H1 (cell line): ENCODE data around the gene MLKL. TPM values are rescaled to one million over a fixed set of nuclear protein-coding genes. Genes with fewer than 3 reads are reported as not detected.

Source experiments
- CTCF ChIA-PET: fragments of 300-600 bp; sonication (Branson Sonifier 250); formaldehyde crosslinking; loops from one replicate; lab custom pipeline; 2021; ENCODE audit not compliant: partially characterized antibody; lab: Charles Lee
- POLR2A ChIA-PET: fragments of 300-600 bp; sonication (Branson Sonifier 250); formaldehyde crosslinking; loops from one replicate; lab custom pipeline; 2021; ENCODE audit warnings: inconsistent platforms; ENCODE audit not compliant: partially characterized antibody; lab: Charles Lee
- DNase-seq, 2 experiments: peaks; one replicate each; pipeline versions ENCODE4 v3.0.0 to v3.0.0-alpha.2; 2010 to 2022; ENCODE audit warnings: low spot score in 2 of 2, low read depth in 1 of 2, mixed read lengths in 1 of 2
- FAIRE-seq: peaks from 2 replicates; lab custom pipeline; 2011; peaks lifted over from hg19 to GRCh38; lab: Jason Lieb, UNC
- H2AFZ ChIP-seq: 2 replicates; pipeline ENCODE4 v1.8.1; 2012; ENCODE audit warnings: low read length, inconsistent platforms
- H2AK5ac ChIP-seq: 2 replicates; pipeline ENCODE4 v1.6.1; 2013; ENCODE audit warnings: low read depth, low read length
- H2BK120ac ChIP-seq: replicated peaks from 2 replicates; pipeline ENCODE3; 2013; ENCODE audit warnings: low read depth, low read length, inconsistent platforms
- H2BK12ac ChIP-seq: 2 replicates; pipeline ENCODE4 v1.6.1; 2013; ENCODE audit warnings: low read depth, low read length
- H2BK15ac ChIP-seq: 2 replicates; pipeline ENCODE4 v1.6.1; 2013; ENCODE audit warnings: low read length
- H2BK20ac ChIP-seq: 2 replicates; pipeline ENCODE4 v1.6.1; 2013; ENCODE audit warnings: low read length
- H2BK5ac ChIP-seq: 2 replicates; pipeline ENCODE4 v1.6.1; 2013; ENCODE audit warnings: low read depth, low read length
- H3K14ac ChIP-seq: 2 replicates; pipeline ENCODE4 v1.6.1; 2013; ENCODE audit warnings: inconsistent platforms; ENCODE audit not compliant: insufficient read length
- H3K18ac ChIP-seq: 2 replicates; pipeline ENCODE4 v1.6.1; 2013; ENCODE audit warnings: low read length; ENCODE audit errors: extremely low read depth
- H3K23ac ChIP-seq: 2 replicates; pipeline ENCODE4 v1.6.1; 2013; ENCODE audit warnings: inconsistent platforms; ENCODE audit not compliant: insufficient read length
- H3K23me2 ChIP-seq: 2 replicates; pipeline ENCODE4 v1.6.1; 2013; ENCODE audit warnings: low read depth, low read length
- H3K27ac ChIP-seq: 2 replicates; pipeline ENCODE4 v1.6.1; 2011; ENCODE audit warnings: low read depth, low read length, inconsistent platforms
- H3K27me3 ChIP-seq, 4 experiments: replicated peaks in 1 of 4; 1 replicate in 1 of 4; 2 replicates in 3 of 4; pipeline versions ENCODE4 v1.6.1 to v1.8.1; 2011 to 2013; ENCODE audit warnings: low read length in 3 of 4, mild to moderate bottlenecking in 3 of 4, inconsistent platforms in 2 of 4, mixed read lengths in 2 of 4, moderate library complexity in 1 of 4; ENCODE audit not compliant: control insufficient read depth in 3 of 4, insufficient read depth in 3 of 4; ENCODE audit errors: extremely low read depth in 1 of 4
- H3K36me3 ChIP-seq, 4 experiments: 2 replicates each; pipeline versions ENCODE4 v1.6.1 to v1.8.1; 2011 to 2013; ENCODE audit warnings: mild to moderate bottlenecking in 4 of 4, low read length in 3 of 4, moderate library complexity in 2 of 4, control low read depth in 1 of 4, inconsistent platforms in 1 of 4; ENCODE audit not compliant: insufficient read depth in 4 of 4, control insufficient read depth in 2 of 4
- H3K4ac ChIP-seq: replicated peaks from 2 replicates; pipeline ENCODE3; 2013; ENCODE audit warnings: low read length, low read depth, mixed read lengths, inconsistent platforms; ENCODE audit not compliant: insufficient read length
- H3K4me1 ChIP-seq, 4 experiments: replicated peaks in 1 of 4; 1 replicate in 1 of 4; 2 replicates in 3 of 4; pipeline versions ENCODE4 v1.6.1 to v1.8.1; 2011 to 2013; ENCODE audit warnings: low read length in 3 of 4, inconsistent platforms in 2 of 4, mixed read lengths in 1 of 4; ENCODE audit not compliant: insufficient read depth in 4 of 4, control insufficient read depth in 3 of 4
- H3K4me2 ChIP-seq, 2 experiments: 2 replicates each; pipeline versions ENCODE4 v1.6.1 to v1.8.1; 2011 to 2013; ENCODE audit warnings: low read depth in 2 of 2, low read length in 2 of 2, control low read depth in 1 of 2, inconsistent platforms in 1 of 2, mild to moderate bottlenecking in 1 of 2; ENCODE audit not compliant: insufficient read depth in 1 of 2
- H3K4me3 ChIP-seq, 4 experiments: fragments of 200-600, 300-600 bp in 1 of 4; sonication (generic), shearing (Covaris generic), sonication (Bioruptor Twin) in 1 of 4; 2 replicates each; pipeline versions ENCODE4 v1.5.1 to v1.8.1; 2011 to 2016; ENCODE audit warnings: low read length in 4 of 4, low read depth in 3 of 4, control low read depth in 2 of 4, inconsistent platforms in 2 of 4, mild to moderate bottlenecking in 2 of 4, mixed read lengths in 1 of 4, moderate library complexity in 1 of 4; ENCODE audit not compliant: insufficient read depth in 2 of 4; ENCODE audit errors: extremely low read depth in 1 of 4
- H3K56ac ChIP-seq: replicated peaks from 2 replicates; pipeline ENCODE3; 2013; ENCODE audit warnings: low read depth, mild to moderate bottlenecking, mixed read lengths, low read length, inconsistent platforms; ENCODE audit not compliant: insufficient read length
- H3K79me1 ChIP-seq: 2 replicates; pipeline ENCODE4 v1.6.1; 2013; ENCODE audit warnings: low read depth, low read length, control low read depth
- H3K79me2 ChIP-seq, 2 experiments: 2 replicates each; pipeline versions ENCODE4 v1.6.1 to v1.8.1; 2012 to 2013; ENCODE audit warnings: low read length in 2 of 2, mild to moderate bottlenecking in 2 of 2, inconsistent platforms in 1 of 2; ENCODE audit not compliant: insufficient read depth in 2 of 2, control insufficient read depth in 1 of 2
- H3K9ac ChIP-seq, 4 experiments: replicated peaks in 1 of 4; 1 replicate in 1 of 4; 2 replicates in 3 of 4; pipeline versions ENCODE4 v1.6.1 to v1.8.1; 2011 to 2013; ENCODE audit warnings: low read depth in 3 of 4, low read length in 3 of 4, control low read depth in 2 of 4, mild to moderate bottlenecking in 2 of 4, moderate library complexity in 2 of 4, inconsistent platforms in 1 of 4; ENCODE audit errors: extremely low read depth in 1 of 4
- H3K9me3 ChIP-seq, 2 experiments: 2 replicates each; pipeline versions ENCODE4 v1.6.1 to v1.8.1; 2012 to 2013; ENCODE audit warnings: mild to moderate bottlenecking in 2 of 2, moderate library complexity in 2 of 2, control low read depth in 1 of 2, inconsistent platforms in 1 of 2, low read depth in 1 of 2, low read length in 1 of 2, mixed read lengths in 1 of 2; ENCODE audit not compliant: insufficient read depth in 2 of 2
- H4K20me1 ChIP-seq, 2 experiments: replicated peaks in 1 of 2; 2 replicates each; pipeline versions ENCODE3 to v1.8.1; 2011 to 2013; ENCODE audit warnings: inconsistent platforms in 2 of 2, low read length in 2 of 2, mild to moderate bottlenecking in 1 of 2; ENCODE audit not compliant: insufficient read depth in 2 of 2, control insufficient read depth in 1 of 2
- H4K5ac ChIP-seq: 2 replicates; pipeline ENCODE4 v1.6.1; 2013; ENCODE audit warnings: low read length, low read depth, mixed read lengths, inconsistent platforms; ENCODE audit not compliant: insufficient read length
- H4K8ac ChIP-seq: 2 replicates; pipeline ENCODE4 v1.8.0; 2013; ENCODE audit warnings: mild to moderate bottlenecking, moderate library complexity, low read length, inconsistent platforms; ENCODE audit not compliant: insufficient read depth; ENCODE audit errors: extremely low read depth
- H4K91ac ChIP-seq: replicated peaks from 2 replicates; pipeline ENCODE3; 2013; ENCODE audit warnings: low read length, mixed read lengths, inconsistent platforms; ENCODE audit not compliant: insufficient read length
- CREB1 ChIP-seq: IDR thresholded peaks from 2 replicates; pipeline ENCODE4 v1.6.1; 2012; ENCODE audit warnings: inconsistent platforms
- EZH2 ChIP-seq: fragments of 200-600 bp; sonication (generic); IDR thresholded peaks from 2 replicates; pipeline ENCODE4 v1.7.1; 2012; ENCODE audit warnings: low read depth, mild to moderate bottlenecking, moderate library complexity, low read length, inconsistent platforms; ENCODE audit not compliant: severe bottlenecking
- GABPA ChIP-seq: IDR thresholded peaks from 2 replicates; pipeline ENCODE4 v1.6.1; 2011; ENCODE audit warnings: mild to moderate bottlenecking, low read length, moderate library complexity, borderline replicate concordance; ENCODE audit not compliant: insufficient read depth
- HDAC2 ChIP-seq, 2 experiments: fragments of 300-600 bp in 1 of 2; sonication (generic) in 1 of 2; IDR thresholded peaks; 2 replicates each; pipeline ENCODE4 v1.6.1; 2011 to 2012; ENCODE audit warnings: low read depth in 2 of 2, low read length in 2 of 2, mild to moderate bottlenecking in 2 of 2, moderate library complexity in 2 of 2, borderline replicate concordance in 1 of 2, inconsistent platforms in 1 of 2
- KDM1A ChIP-seq: fragments of 200-600, 300-600 bp; sonication (generic); IDR thresholded peaks from 2 replicates; pipeline ENCODE4 v1.7.1; 2016; ENCODE audit warnings: mild to moderate bottlenecking, low read length, borderline replicate concordance
- KDM4A ChIP-seq: IDR thresholded peaks from one replicate; pipeline ENCODE4 v1.7.1; 2012; ENCODE audit warnings: low read depth, mild to moderate bottlenecking, moderate library complexity, low read length, inconsistent platforms; ENCODE audit not compliant: severe bottlenecking
- SIX5 ChIP-seq: IDR thresholded peaks from 2 replicates; pipeline ENCODE4 v1.6.1; 2011; ENCODE audit warnings: mild to moderate bottlenecking, low read depth, low read length
- TBP ChIP-seq: IDR thresholded peaks from 2 replicates; pipeline ENCODE4 v1.6.1; 2011; ENCODE audit warnings: low read depth, low read length, improper control_type of control experiment
- WGBS, 2 experiments: shearing (Covaris generic) in 1 of 2; methylation state at CpG; one replicate each; pipeline versions ENCODE4 v1.1.6 to v1.1.7; 2013 to 2015; ENCODE audit warnings: low lambda C conversion rate in 2 of 2, mixed read lengths in 2 of 2, inconsistent platforms in 1 of 2, low coverage in 1 of 2, missing lambda C conversion rate in 1 of 2; ENCODE audit not compliant: insufficient replicate concordance in 2 of 2, insufficient coverage in 1 of 2, insufficient read length in 1 of 2; ENCODE audit errors: extremely low coverage in 1 of 2, missing lambda C conversion rate in 1 of 2; 5-methylcytosine and 5-hydroxymethylcytosine counted together
- polyA plus RNA-seq, 7 experiments: library from polyadenylated mRNA; depleted of rRNA in 3 of 7; stranded (reverse) in 5 of 7; unstranded in 2 of 7; fragments of >200 nt in 5 of 7; fragments of 200-250 nt in 2 of 7; gene quantifications; 1 replicate in 5 of 7; 2 replicates in 1 of 7; 4 replicates in 1 of 7; pipeline versions ENCODE4 v1.2.1 to v1.2.3, GENCODE V29; 2011 to 2013; ENCODE audit warnings: missing spikeins in 2 of 7, mixed read lengths in 2 of 7
- total RNA-seq: library from RNA; stranded (reverse); fragmentation: NEBNext Ultra II Directional; extraction: Animal tissue kit (Norgen Biotek cat#: 25700); gene quantifications from 2 replicates; pipeline ENCODE4 v1.2.1, GENCODE V29; 2021

MLKL gene
- total and polyA plus RNA-seq, 2 of the 8 experiments (the other 6 are each of a cell fraction or from before 2014, with no cell fraction given), result 1.6 to 2.1 TPM

GRCh38 chr16:74729783-74730683 is 29.4 kb upstream of the MLKL start:
- 74% methylated on average over 11 of the region's 11 CpGs; no CpG with 5 or more reads in 1 of the 2 experiments for WGBS, 2 experiments
- H2BK12ac ChIP-seq, result peak overlapping the region; percentile 85; the same call in 1 of the 2 replicates
- H3K79me1 ChIP-seq, result no peaks in the 10 kb centered on the region
- peak overlapping the region; percentile 28 for H3K4ac ChIP-seq
- peak overlapping the region; percentile 22; the same call in 1 of the 2 replicates for H4K8ac ChIP-seq
- ChIA-PET POLR2A (interaction anchor here (0.9 to 1.2 kb wide), 4 partner anchors 9 to 18 kb away, joined by 3 to 7 read pairs (median 5); no protein-coding TSS in a partner anchor), CTCF (interaction anchor here (0.6 to 32.9 kb wide), 9 partner anchors 8 to 133 kb away, joined by 3 to 576 read pairs (median 4); partner anchors contain the start of gene MLKL)
- H2BK120ac ChIP-seq, result peak overlapping the region; percentile 20
- H3K9ac ChIP-seq, result no peak overlapping the region
- H4K20me1 ChIP-seq, result no peaks in the 10 kb centered on the region
- no peaks in the 10 kb centered on the region for H3K36me3 ChIP-seq
- H3K79me2 ChIP-seq, result no peaks in the 10 kb centered on the region
- FAIRE-seq (no peak), DNase-seq (no peak)
- no peaks in the 10 kb centered on the region for H3K23me2 ChIP-seq
- H3K56ac ChIP-seq, result no peak overlapping the region
- H3K23ac ChIP-seq, result no peak overlapping the region
- peak overlapping the region; percentile 56; the same call in 1 of the 2 replicates for H3K18ac ChIP-seq
- no peak overlapping the region for H3K14ac ChIP-seq
- H3K4me3 ChIP-seq, result no peak overlapping the region
- peaks cover 2 to 25% (median 20%) of the 10 kb centered on the region in 4 experiments for H3K4me1 ChIP-seq
- peak overlapping the region; percentile 74; the same call in 1 of the 2 replicates for H2AFZ ChIP-seq
- peak overlapping the region in 1 of 2 experiments; percentile 7; a peak in 1 of 4 replicates for H3K4me2 ChIP-seq
- H3K9me3 ChIP-seq, result peaks cover 8 to 12% of the 10 kb centered on the region in 2 experiments
- H2BK5ac ChIP-seq, result peak overlapping the region; percentile 90
- peak overlapping the region; percentile 67 for H2BK15ac ChIP-seq
- H4K5ac ChIP-seq, result peak overlapping the region; percentile 3
- no peak overlapping the region for H3K27ac ChIP-seq
- H4K91ac ChIP-seq, result peak overlapping the region; percentile 75
- no peak overlapping the region for H2AK5ac ChIP-seq
- 0 out of 7 replicates have a peak, but pooled peaks cover 0 to 2% (median 0%) of the 10 kb centered on the region in 4 experiments for H3K27me3 ChIP-seq
- peak overlapping the region; percentile 73 for H2BK20ac ChIP-seq
- no peak for TF ChIP-seq TBP
- no peak for TF ChIP-seq SIX5
- no peak for TF ChIP-seq KDM1A
- no peak for TF ChIP-seq EZH2
- TF ChIP-seq HDAC2 (IDR thresholded peaks at IDR 0.05; ENCODE audit: borderline replicate concordance in 1 of 2, low read depth in 2 of 2, low read length in 2 of 2), result no peak
- TF ChIP-seq KDM4A, result no peak
- TF ChIP-seq GABPA, result no peak
- TF ChIP-seq CREB1, result no peak
